ENCODE data around the gene SH2D4B. TPM values are rescaled to one million over a fixed set of nuclear protein-coding genes. Genes with fewer than 3 reads are reported as not detected.

Gene SH2D4B
- total RNA-seq, 1 experiment from 2014 or later: 0.22 TPM

DNA sequence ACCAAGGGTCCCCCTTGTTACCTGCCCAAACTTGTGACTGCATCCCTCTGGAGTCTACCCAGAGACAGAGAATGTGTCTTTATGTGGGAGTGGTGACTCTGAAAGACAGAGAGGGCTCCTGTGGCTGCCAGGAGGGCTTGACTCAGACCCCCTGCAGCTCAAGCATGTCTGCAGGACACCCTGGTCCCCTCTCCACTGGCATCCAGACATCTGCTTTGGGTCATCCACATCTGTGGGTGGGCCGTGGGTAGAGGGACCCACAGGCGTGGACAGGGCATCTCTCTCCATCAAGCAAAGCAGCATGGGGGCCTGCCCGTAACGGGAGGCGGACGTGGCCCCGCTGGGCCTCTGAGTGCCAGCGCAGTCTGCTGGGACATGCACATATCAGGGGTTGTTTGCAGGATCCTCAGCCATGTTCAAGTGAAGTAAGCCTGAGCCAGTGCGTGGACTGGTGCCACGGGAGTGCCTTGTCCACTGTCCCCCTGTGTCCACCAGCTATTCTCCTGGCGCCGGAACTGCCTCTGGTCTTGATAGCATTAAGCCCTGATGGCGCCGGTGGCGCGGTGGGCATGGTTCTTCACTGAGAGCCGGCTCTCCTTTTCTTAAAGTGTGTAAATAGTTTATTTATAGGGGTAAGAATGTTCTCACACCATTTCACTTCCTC lies 19.4 kb upstream of the SH2D4B start:
- Histone ChIP-seq H3K27me3 (ENCODE audit: insufficient read depth, low read length) (no peaks in the 10 kb centered on the region), H3K27ac (ENCODE audit: low read depth, low read length) (no peak overlapping the region), H3K4me1 (ENCODE audit: control insufficient read depth in 1 of 2, insufficient read depth in 2 of 2, low read length in 2 of 2) (no peaks in the 10 kb centered on the region), H2AFZ (ENCODE audit: low read depth, low read length, poor library complexity, severe bottlenecking) (no peak overlapping the region), H3K36me3 (ENCODE audit: control insufficient read depth in 1 of 2, insufficient read depth in 2 of 2, low read length in 2 of 2) (peaks cover 22 to 40% of the 10 kb centered on the region in 2 experiments; a peak in 3 of 4 replicates), H4K20me1 (ENCODE audit: insufficient read depth) (no peaks in the 10 kb centered on the region), H3K4me2 (ENCODE audit: low read length) (no peak overlapping the region), H3K9me3 (ENCODE audit: control insufficient read depth in 1 of 2, insufficient read depth in 1 of 2, low read depth in 1 of 2, low read length in 2 of 2) (no peaks in the 10 kb centered on the region), H3K79me2 (ENCODE audit: insufficient read depth, low read length) (no peaks in the 10 kb centered on the region), H3K4me3 (replicated peaks in 1 of 2; ENCODE audit: low read depth in 1 of 2, low read length in 2 of 2) (no peak overlapping the region), H3K9me2 (ENCODE audit: insufficient read depth) (no peaks in the 10 kb centered on the region), H3K9ac (ENCODE audit: low read length) (no peak overlapping the region)
- POLR2A ChIA-PET: no interaction called here
- RAD21 ChIA-PET (ENCODE audit: low non-redundant PET in 1 of 2, low total read pairs in 2 of 2, uncharacterized antibody in 2 of 2, unreplicated experiment in 2 of 2): no interaction called here
- intact Hi-C loops (cut with micrococcal nuclease): no loop called here
- no TSS peak for BruUV-seq (replicated peaks)
- DNase-seq (ENCODE audit: low read depth, low spot score): no peak
- ATAC-seq: no peak
- TF ChIP-seq, protein P1, sequence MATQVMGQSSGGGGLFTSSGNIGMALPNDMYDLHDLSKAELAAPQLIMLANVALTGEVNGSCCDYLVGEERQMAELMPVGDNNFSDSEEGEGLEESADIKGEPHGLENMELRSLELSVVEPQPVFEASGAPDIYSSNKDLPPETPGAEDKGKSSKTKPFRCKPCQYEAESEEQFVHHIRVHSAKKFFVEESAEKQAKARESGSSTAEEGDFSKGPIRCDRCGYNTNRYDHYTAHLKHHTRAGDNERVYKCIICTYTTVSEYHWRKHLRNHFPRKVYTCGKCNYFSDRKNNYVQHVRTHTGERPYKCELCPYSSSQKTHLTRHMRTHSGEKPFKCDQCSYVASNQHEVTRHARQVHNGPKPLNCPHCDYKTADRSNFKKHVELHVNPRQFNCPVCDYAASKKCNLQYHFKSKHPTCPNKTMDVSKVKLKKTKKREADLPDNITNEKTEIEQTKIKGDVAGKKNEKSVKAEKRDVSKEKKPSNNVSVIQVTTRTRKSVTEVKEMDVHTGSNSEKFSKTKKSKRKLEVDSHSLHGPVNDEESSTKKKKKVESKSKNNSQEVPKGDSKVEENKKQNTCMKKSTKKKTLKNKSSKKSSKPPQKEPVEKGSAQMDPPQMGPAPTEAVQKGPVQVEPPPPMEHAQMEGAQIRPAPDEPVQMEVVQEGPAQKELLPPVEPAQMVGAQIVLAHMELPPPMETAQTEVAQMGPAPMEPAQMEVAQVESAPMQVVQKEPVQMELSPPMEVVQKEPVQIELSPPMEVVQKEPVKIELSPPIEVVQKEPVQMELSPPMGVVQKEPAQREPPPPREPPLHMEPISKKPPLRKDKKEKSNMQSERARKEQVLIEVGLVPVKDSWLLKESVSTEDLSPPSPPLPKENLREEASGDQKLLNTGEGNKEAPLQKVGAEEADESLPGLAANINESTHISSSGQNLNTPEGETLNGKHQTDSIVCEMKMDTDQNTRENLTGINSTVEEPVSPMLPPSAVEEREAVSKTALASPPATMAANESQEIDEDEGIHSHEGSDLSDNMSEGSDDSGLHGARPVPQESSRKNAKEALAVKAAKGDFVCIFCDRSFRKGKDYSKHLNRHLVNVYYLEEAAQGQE (IDR thresholded peaks at IDR 0.05; ENCODE audit: low read depth): no peak
- TF ChIP-seq ELF1 (IDR thresholded peaks at IDR 0.05; ENCODE audit: borderline replicate concordance, low read depth) (no peak), POLR2AphosphoS5 (IDR thresholded peaks at IDR 0.05; ENCODE audit: low read depth, low read length) (no peak), EGR1 (IDR thresholded peaks at IDR 0.05; ENCODE audit: low read depth) (no peak), TCF7L2 (IDR thresholded peaks at IDR 0.05; ENCODE audit: borderline replicate concordance, extremely low read depth, insufficient read depth, insufficient read length) (no peak), YY1 (IDR thresholded peaks at IDR 0.05; ENCODE audit: extremely low read depth, insufficient replicate concordance, low read depth, low read length) (no peak), CBX3 (IDR thresholded peaks at IDR 0.05; ENCODE audit: low read depth) (no peak), SP1 (IDR thresholded peaks at IDR 0.05; ENCODE audit: low read depth) (no peak), CEBPB (IDR thresholded peaks at IDR 0.05; ENCODE audit: low read depth) (no peak), ZFX (IDR thresholded peaks at IDR 0.05) (no peak), SIN3A (IDR thresholded peaks at IDR 0.05; ENCODE audit: low read depth) (no peak), ZNF274 (IDR thresholded peaks at IDR 0.05; ENCODE audit: low read depth, low read length) (no peak)
- TF ChIP-seq, protein P2, sequence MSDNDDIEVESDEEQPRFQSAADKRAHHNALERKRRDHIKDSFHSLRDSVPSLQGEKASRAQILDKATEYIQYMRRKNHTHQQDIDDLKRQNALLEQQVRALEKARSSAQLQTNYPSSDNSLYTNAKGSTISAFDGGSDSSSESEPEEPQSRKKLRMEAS (IDR thresholded peaks at IDR 0.05): no peak
- TF ChIP-seq, protein P3, sequence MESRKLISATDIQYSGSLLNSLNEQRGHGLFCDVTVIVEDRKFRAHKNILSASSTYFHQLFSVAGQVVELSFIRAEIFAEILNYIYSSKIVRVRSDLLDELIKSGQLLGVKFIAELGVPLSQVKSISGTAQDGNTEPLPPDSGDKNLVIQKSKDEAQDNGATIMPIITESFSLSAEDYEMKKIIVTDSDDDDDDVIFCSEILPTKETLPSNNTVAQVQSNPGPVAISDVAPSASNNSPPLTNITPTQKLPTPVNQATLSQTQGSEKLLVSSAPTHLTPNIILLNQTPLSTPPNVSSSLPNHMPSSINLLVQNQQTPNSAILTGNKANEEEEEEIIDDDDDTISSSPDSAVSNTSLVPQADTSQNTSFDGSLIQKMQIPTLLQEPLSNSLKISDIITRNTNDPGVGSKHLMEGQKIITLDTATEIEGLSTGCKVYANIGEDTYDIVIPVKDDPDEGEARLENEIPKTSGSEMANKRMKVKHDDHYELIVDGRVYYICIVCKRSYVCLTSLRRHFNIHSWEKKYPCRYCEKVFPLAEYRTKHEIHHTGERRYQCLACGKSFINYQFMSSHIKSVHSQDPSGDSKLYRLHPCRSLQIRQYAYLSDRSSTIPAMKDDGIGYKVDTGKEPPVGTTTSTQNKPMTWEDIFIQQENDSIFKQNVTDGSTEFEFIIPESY (IDR thresholded peaks at IDR 0.05; ENCODE audit: extremely low read depth, insufficient replicate concordance, low read length): no peak
- CTCF ChIA-PET: no interaction called here
